GM13977 (cell line): ENCODE measurements around the gene HIF1AN.

Source experiments
- DNase-seq: peaks from one replicate; pipeline ENCODE4 v3.0.0; 2012; ENCODE audit warnings: low spot score
- in situ Hi-C: fragments of 300-500 bp; cut with MboI; formaldehyde crosslinking; loops from one replicate; pipeline ENCODE4 v1.12.0; 2022; ENCODE audit warnings: low sequenced_read_pairs, low pct_unique_long_range_greater_than_20kb, mixed read lengths, inconsistent platforms; ENCODE audit not compliant: unreplicated experiment
- TF ChIP-seq, protein P1 (sequence below): IDR thresholded peaks from 2 replicates; pipeline ENCODE4 v1.5.1; 2012; ENCODE audit warnings: mild to moderate bottlenecking, control low read depth; ENCODE audit not compliant: insufficient read depth; ENCODE audit errors: extremely low read depth, missing control alignments

HIF1AN gene

DNA sequence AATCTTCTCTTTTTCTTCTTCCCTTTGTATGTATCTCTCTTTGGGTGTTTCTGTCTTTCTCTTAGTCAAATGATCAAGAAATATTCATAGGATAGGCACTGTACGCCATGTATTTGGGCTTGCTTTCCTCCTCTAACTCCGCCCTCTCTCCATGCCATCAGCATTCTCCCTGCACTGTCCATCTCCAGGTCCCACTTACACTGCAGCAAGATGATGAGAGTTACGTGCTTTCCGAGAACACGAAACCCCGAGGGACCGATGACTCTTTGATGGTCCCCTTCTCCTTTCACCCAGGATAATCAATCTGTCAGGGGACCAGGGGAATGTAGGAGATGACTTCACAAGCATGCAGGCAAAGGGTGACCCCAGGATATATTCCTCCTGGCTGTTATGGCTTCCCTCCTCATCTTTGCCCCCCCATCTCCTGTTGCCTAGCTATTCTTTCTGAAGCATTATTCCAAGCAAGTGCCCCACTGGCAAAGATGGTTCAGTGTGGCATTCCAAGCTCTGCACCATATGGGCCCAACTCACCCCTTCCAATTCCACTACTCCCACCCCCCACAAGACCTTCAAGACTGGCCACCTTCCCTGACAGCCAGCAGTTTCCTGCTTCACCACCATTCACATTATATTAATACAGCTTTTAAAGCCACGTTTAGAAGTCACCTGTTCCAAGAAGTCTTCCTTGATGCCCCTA is 40.0 kb downstream of the HIF1AN start:
- in situ Hi-C loops = no loop called here
- TF ChIP-seq, protein P1, sequence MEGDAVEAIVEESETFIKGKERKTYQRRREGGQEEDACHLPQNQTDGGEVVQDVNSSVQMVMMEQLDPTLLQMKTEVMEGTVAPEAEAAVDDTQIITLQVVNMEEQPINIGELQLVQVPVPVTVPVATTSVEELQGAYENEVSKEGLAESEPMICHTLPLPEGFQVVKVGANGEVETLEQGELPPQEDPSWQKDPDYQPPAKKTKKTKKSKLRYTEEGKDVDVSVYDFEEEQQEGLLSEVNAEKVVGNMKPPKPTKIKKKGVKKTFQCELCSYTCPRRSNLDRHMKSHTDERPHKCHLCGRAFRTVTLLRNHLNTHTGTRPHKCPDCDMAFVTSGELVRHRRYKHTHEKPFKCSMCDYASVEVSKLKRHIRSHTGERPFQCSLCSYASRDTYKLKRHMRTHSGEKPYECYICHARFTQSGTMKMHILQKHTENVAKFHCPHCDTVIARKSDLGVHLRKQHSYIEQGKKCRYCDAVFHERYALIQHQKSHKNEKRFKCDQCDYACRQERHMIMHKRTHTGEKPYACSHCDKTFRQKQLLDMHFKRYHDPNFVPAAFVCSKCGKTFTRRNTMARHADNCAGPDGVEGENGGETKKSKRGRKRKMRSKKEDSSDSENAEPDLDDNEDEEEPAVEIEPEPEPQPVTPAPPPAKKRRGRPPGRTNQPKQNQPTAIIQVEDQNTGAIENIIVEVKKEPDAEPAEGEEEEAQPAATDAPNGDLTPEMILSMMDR = no peak
- DNase-seq = no peak

DNA sequence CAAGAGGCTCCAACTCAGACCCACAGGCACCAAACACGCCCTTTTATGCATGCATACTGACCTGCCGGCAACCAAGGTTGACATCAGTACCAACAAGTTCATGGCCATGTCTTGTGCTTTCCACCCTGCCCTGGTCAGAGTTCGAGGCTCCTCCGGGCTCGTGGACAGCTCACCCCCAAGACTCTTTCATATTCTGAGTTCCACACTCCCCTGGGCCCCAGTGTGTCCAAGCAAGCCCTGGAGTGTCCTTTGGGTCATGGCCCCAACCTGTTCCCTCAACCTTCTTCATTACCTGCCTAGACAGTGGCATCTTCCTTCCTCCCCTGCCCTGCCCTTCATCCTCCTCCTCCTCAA is 40.5 kb downstream of the HIF1AN start:
- in situ Hi-C loops = no loop called here
- TF ChIP-seq, protein P1 = no peak
- no peak for DNase-seq

DNA sequence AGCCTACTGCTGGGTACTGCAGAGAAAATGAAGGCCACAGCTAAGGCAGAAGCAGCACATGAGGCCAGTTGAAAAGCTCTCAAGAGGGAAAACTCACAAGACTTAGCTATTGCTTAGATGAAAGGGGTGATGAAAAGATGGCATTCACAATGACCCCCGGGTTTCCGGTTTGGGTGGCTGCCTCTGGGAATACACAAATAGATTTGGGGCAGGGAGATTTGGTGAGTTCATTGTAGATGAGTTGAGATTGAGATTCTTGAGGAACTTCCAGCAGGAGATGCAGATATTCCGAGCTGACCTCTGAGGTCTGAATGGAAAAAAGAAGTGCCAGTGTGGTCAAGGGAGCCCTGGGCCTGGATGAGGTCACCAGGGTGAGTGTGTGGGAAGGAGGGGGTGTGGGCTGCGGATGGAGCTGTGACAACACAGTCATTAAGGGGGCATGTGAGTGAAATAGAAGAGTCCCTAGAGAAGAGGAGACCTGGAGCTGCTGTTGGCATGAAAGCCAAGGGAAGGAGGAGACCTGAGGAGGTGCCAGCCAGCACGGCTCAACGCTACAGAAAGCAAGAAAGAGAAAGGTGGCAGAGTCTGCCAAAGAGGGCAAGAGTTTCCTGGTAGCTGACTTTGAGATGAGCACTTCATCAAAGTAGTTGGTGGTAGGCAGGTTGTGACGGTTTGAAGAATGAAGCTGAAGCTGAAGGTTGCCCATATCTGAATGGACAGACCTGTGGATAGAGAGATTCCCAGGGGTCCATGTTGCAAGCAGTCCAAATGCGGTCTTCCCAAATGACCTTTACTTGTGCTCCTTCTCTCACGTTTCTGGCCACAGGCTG is 43.7 kb downstream of the HIF1AN start:
- TF ChIP-seq, protein P1 = no peak
- no peak for DNase-seq
- in situ Hi-C loops = no loop called here

DNA sequence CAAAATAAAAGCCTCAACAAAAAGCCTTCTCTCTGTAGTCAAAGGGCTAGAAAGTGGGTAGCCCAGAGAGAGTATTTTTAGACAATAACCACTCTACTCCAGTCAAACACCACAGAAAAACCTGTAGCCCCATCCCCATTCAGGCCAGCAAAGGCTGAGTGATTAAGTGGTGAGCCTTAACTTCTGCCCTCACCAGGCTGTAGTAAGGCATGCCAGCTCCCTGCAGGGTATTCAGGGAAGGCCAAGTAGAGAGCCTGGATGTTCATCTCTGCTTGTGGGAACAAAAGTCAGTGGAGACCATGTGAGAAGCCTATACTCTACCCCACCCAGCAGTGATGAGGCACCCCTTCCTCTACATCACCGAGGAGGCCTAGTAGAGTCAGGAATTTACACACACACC is 51.2 kb downstream of the HIF1AN start:
- TF ChIP-seq, protein P1 = no peak
- no peak for DNase-seq
- in situ Hi-C loops = no loop called here

DNA sequence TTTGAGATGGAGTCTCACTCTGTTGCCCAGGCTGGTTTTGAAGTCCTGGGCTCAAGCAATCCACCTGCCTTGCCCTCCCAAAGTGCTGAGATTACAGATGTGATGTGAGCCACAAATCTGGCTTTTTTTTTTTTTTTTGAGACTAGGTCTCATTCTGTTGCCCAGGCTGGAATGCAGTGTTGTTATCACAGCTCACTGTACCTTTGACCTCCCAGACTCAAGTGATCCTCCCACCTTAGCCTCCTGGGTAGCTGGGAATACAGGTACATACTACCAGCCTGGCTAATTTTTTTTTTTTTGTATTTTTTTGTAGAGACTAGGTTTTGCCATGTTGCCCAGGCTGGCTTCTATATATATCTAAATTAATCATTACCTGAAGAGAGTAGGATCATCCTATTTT is 62.4 kb downstream of the HIF1AN start:
- no peak for DNase-seq
- TF ChIP-seq, protein P1 = no peak
- in situ Hi-C loops = no loop called here

DNA sequence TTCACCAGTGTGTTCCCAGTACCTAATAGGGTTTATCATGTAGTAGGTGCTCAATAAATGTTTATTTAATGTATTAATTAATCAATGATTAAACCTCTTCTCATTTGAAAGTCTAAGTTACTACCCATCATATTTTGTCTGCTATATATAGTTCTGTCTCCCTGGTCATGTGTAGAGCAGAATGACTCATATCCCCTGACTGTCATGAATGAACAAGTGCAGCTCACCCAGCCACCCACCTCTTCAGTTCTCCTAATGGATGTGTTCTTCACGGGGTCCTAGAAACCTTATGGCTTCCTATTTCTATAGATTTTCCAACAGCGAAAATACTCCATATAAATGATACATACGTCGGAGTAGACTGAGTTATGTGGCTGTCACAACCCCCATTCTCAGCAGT is 64.5 kb downstream of the HIF1AN start:
- in situ Hi-C loops = no loop called here
- DNase-seq = no peak
- TF ChIP-seq, protein P1 = no peak
